PC-3 (cell line): ENCODE results near the gene C17orf78.

Experiments
- CTCF ChIP-seq: fragments of 300-600 bp; sonication (generic); conservative IDR thresholded peaks from 2 replicates; pipeline ENCODE4 v1.5.1; 2017; ENCODE audit warnings: antibody characterized with exemption, low read depth, mild to moderate bottlenecking, low read length
- EZH2 ChIP-seq: fragments of 300-600 bp; sonication (generic); IDR thresholded peaks from one replicate; pipeline ENCODE4 v1.6.1; 2017; ENCODE audit warnings: antibody characterized with exemption, mild to moderate bottlenecking, low read length; ENCODE audit not compliant: unreplicated experiment

DNA sequence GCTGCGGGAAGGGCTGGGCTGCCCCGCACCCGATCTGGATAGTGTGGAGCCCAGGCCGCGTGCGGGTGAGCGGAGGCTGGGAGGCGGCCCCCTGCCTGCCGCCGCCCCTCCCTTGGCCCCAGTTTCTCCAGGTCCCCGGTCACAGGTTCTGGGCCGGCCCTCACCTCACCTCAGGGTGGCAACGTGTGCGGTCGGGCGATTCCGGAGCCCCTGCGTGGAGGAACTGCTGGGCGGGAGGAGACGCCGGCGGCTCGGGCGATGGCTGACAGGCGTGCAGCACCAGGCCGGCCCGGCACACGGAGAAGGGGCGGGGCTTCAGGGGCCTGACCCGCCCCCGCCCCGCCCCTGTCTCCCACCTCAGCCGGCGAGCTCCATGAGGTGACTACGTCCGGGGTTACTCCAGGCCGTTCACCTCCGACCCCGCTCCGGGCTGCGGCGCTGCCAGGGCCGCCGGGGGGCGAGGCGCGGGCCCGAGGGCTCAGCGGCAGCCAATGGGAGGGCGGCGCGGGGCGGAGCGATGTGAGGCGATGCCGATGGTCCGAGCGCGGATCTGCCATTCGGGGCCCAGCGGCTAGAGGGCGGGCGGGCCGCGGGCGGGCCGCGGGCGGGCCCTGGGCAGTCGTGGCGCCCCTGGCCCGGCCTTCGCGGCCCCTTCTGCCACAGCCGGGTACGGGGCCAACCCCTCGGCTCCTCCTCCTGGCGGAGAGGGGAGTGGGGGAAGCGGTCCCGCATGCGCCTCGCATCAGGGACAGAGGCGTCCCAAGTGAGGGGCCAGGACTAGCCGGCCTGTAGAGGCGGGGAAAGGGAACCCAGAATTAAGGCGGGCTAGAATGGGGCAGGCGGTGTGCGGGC, 16.7 kb upstream of the C17orf78 start:
- TF ChIP-seq CTCF = no peak
- TF ChIP-seq EZH2 = no peak
